ENCODE measurements around the gene B3GLCT. TPM values are rescaled to one million over a fixed set of nuclear protein-coding genes. Genes with fewer than 3 reads are reported as not detected.

The B3GLCT gene
- total RNA-seq, 1 donor from 2014 or later, result 8.2 TPM

GRCh38 chr13:31380715-31381114 lies 180.9 kb downstream of the B3GLCT start:
- H3K4me3 Mint-ChIP-seq (ENCODE audit: unreplicated experiment), result no peak overlapping the region
- no peaks in the 10 kb centered on the region for H3K36me3 Mint-ChIP-seq (ENCODE audit: unreplicated experiment)
- no peaks in the 10 kb centered on the region for H3K4me1 Mint-ChIP-seq (ENCODE audit: unreplicated experiment)
- H3K9me3 Mint-ChIP-seq (ENCODE audit: unreplicated experiment), result no peaks in the 10 kb centered on the region
- peaks cover 26% of the 10 kb centered on the region for H3K27me3 Mint-ChIP-seq (ENCODE audit: unreplicated experiment)
- no peak for DNase-seq (ENCODE audit: extremely low spot score, unreplicated experiment)
- H3K27ac Mint-ChIP-seq (ENCODE audit: unreplicated experiment), result no peak overlapping the region
- no peak for TF ChIP-seq CTCF (IDR thresholded peaks at IDR 0.05)

Other genes starting within 250 kb of the B3GLCT start
- 73.5 and 75.5 TPM in 2 replicates for gene HSPH1, start 38.1 kb upstream of the B3GLCT start, total RNA-seq